ENCODE data around the gene CEP72. TPM values are rescaled to one million over a fixed set of nuclear protein-coding genes. Genes with fewer than 3 reads are reported as not detected.
A peak's percentile ranks its signal among the peaks of the same experiment; 100 is the strongest.

CEP72 gene
- total RNA-seq, 1 experiment from 2014 or later, result 24.8 TPM

- DNase-seq, result no peak
- Histone ChIP-seq H2BK15ac (ENCODE audit: low read depth, low read length) (no peak overlapping the region), H2AK5ac (ENCODE audit: insufficient read length, low read length) (no peak overlapping the region), H3K27ac (ENCODE audit: insufficient read length, low read depth, low read length) (no peak overlapping the region), H3K4ac (ENCODE audit: low read depth, low read length) (no peak overlapping the region), H4K5ac (ENCODE audit: insufficient read length, low read depth, low read length) (no peak overlapping the region), H3K27me3 (ENCODE audit: insufficient read depth, low read length) (peaks cover 2% of the 10 kb centered on the region; the same call in 1 of the 2 replicates), H3K79me2 (ENCODE audit: insufficient read depth, low read length) (no peaks in the 10 kb centered on the region), H3K23me2 (ENCODE audit: insufficient read length, low read depth, low read length, poor library complexity, severe bottlenecking) (no peaks in the 10 kb centered on the region), H2BK20ac (ENCODE audit: low read depth, low read length, poor library complexity, severe bottlenecking) (no peak overlapping the region), H3K56ac (ENCODE audit: insufficient read length, low read depth, low read length) (no peak overlapping the region), H3K23ac (ENCODE audit: insufficient read length, low read depth, low read length) (no peak overlapping the region), H3K9me3 (ENCODE audit: control insufficient read depth, low read depth, low read length) (no peaks in the 10 kb centered on the region), H3K9ac (ENCODE audit: extremely low read depth, insufficient read length, low read length) (no peak overlapping the region), H4K91ac (ENCODE audit: insufficient read length, low read depth, low read length) (no peak overlapping the region), H2BK12ac (ENCODE audit: insufficient read length, low read depth, low read length) (no peak overlapping the region), H2BK5ac (ENCODE audit: insufficient read length, low read length) (no peak overlapping the region), H2AFZ (ENCODE audit: low read length) (no peak overlapping the region), H3T11ph (ENCODE audit: low read length) (no peak overlapping the region), H3K4me2 (ENCODE audit: insufficient read depth, insufficient read length, low read length) (no peak overlapping the region), H3K4me1 (ENCODE audit: insufficient read depth, low read length) (no peaks in the 10 kb centered on the region), H2BK120ac (ENCODE audit: low read depth, low read length, poor library complexity, severe bottlenecking) (no peak overlapping the region), H4K20me1 (ENCODE audit: control insufficient read depth, insufficient read depth, insufficient read length) (no peaks in the 10 kb centered on the region), H3K18ac (ENCODE audit: insufficient read length, low read depth, low read length) (no peak overlapping the region), H4K8ac (replicated peaks; ENCODE audit: insufficient read length, low read depth, low read length) (no peak overlapping the region), H3K14ac (ENCODE audit: insufficient read depth, low read length) (no peak overlapping the region), H3K79me1 (ENCODE audit: insufficient read depth, low read depth, low read length, poor library complexity, severe bottlenecking) (no peaks in the 10 kb centered on the region)
- peaks cover 3% of the 10 kb centered on the region in 2 experiments; a peak in 2 of 4 replicates for H3K4me1 Mint-ChIP-seq
- peaks cover 0 to 3% of the 10 kb centered on the region in 2 experiments; a peak in 1 of 5 replicates for H3K9me3 Mint-ChIP-seq
- peak overlapping the region in 1 of 2 experiments; percentile 12; a peak in 1 of 5 replicates for H3K4me3 Mint-ChIP-seq
- no peaks in the 10 kb centered on the region for H3K36me3 Mint-ChIP-seq (ENCODE audit: insufficient read depth in 1 of 3, low read depth in 3 of 3)
- H3K27me3 Mint-ChIP-seq (ENCODE audit: low read depth), result peaks cover 35% of the 10 kb centered on the region
- H3K27ac Mint-ChIP-seq, result no peak overlapping the region
- no peak for TF ChIP-seq CTCF (conservative IDR thresholded peaks at IDR 0.05)
- no CpG with 5 or more reads among the region's 16 CpGs for WGBS (ENCODE audit: extremely low coverage, insufficient read length, low lambda C conversion rate)
Observed at GRCh38 chr5:566636-567309, 45.4 kb upstream of the CEP72 start.

All from H9 (cell line).